HEK293T (cell line): ENCODE data around the gene SLC25A34.

Experiments used
- ARNT ChIP-seq: fragments of 450-650 bp; IDR thresholded peaks from 2 replicates; pipeline ENCODE4 v1.6.1; 2017; ENCODE audit warnings: mild to moderate bottlenecking
- BHLHE40 ChIP-seq: fragments of 450-650 bp; IDR thresholded peaks from 2 replicates; pipeline ENCODE4 v1.6.1; 2016; ENCODE audit warnings: mild to moderate bottlenecking, moderate library complexity, borderline replicate concordance
- ELF4 ChIP-seq: fragments of 450-650 bp; IDR thresholded peaks from 2 replicates; pipeline ENCODE4 v1.6.1; 2017; ENCODE audit warnings: antibody characterized with exemption
- FOXK2 ChIP-seq: fragments of 450-650 bp; IDR thresholded peaks from 2 replicates; pipeline ENCODE4 v1.6.1; 2016; ENCODE audit warnings: mild to moderate bottlenecking
- FOXM1 ChIP-seq: fragments of 450-650 bp; IDR thresholded peaks from 2 replicates; pipeline ENCODE4 v1.6.1; 2017; ENCODE audit warnings: mild to moderate bottlenecking, borderline replicate concordance
- NFRKB ChIP-seq: fragments of 450-650 bp; IDR thresholded peaks from 2 replicates; pipeline ENCODE4 v1.6.1; 2016; ENCODE audit warnings: mild to moderate bottlenecking, moderate library complexity
- SP1 ChIP-seq: fragments of 450-650 bp; IDR thresholded peaks from 2 replicates; pipeline ENCODE4 v1.6.1; 2017
- SUZ12 ChIP-seq: fragments of 450-650 bp; IDR thresholded peaks from 2 replicates; pipeline ENCODE4 v1.6.1; 2016; ENCODE audit warnings: mild to moderate bottlenecking
- TARDBP ChIP-seq: fragments of 450-650 bp; IDR thresholded peaks from 2 replicates; pipeline ENCODE4 v1.6.1; 2016
- TF ChIP-seq, protein P1 (sequence below): fragments of 450-650 bp; IDR thresholded peaks from 2 replicates; pipeline ENCODE4 v1.6.1; 2016

DNA sequence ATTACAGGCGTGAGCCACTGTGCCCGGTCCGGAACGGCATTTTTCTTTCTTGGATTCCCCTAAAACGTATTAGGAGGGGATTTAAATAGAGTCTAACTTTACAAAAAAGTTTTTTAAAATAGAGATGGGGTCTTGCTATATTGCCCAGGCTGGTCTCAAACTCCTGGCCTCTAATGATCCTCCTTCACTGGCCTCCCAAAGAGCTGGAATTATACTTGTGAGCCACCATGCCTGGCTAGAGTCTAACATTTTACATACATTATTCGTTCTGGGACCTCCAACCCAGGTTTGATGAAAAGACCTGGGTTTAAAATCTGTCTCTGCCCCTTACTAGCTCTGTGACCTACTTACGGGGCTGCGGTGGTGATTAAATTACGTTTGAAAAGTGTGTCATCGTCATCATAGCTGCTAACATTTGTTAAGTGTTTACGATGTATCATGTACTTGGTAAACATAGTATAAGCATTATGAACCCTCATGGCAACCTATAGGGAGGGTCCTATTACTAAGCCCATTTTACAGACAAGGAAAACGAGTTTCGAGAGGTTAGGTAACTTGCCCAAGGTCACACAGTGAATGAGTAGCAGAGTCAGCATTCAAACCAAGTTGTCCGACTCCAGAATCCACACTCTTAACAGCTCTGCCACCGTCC lies 27.4 kb upstream of the SLC25A34 start:
- TF ChIP-seq ARNT: no peak
- TF ChIP-seq SUZ12: no peak
- no peak for TF ChIP-seq ELF4
- no peak for TF ChIP-seq NFRKB
- no peak for TF ChIP-seq FOXM1
- TF ChIP-seq, protein P1, sequence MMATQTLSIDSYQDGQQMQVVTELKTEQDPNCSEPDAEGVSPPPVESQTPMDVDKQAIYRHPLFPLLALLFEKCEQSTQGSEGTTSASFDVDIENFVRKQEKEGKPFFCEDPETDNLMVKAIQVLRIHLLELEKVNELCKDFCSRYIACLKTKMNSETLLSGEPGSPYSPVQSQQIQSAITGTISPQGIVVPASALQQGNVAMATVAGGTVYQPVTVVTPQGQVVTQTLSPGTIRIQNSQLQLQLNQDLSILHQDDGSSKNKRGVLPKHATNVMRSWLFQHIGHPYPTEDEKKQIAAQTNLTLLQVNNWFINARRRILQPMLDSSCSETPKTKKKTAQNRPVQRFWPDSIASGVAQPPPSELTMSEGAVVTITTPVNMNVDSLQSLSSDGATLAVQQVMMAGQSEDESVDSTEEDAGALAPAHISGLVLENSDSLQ: no peak
- no peak for TF ChIP-seq FOXK2
- TF ChIP-seq SP1: no peak
- no peak for TF ChIP-seq BHLHE40
- TF ChIP-seq TARDBP: no peak
